ENCODE results near the gene C4orf17. TPM values are rescaled to one million over a fixed set of nuclear protein-coding genes. Genes with fewer than 3 reads are reported as not detected.
"Not testable (repeated sequence)": the region's sequence is repeated elsewhere in the genome, so short reads cannot be mapped to it uniquely, and the experiment has no call there.

Gene C4orf17
- total and polyA plus RNA-seq, 12 donors = not detected

DNA sequence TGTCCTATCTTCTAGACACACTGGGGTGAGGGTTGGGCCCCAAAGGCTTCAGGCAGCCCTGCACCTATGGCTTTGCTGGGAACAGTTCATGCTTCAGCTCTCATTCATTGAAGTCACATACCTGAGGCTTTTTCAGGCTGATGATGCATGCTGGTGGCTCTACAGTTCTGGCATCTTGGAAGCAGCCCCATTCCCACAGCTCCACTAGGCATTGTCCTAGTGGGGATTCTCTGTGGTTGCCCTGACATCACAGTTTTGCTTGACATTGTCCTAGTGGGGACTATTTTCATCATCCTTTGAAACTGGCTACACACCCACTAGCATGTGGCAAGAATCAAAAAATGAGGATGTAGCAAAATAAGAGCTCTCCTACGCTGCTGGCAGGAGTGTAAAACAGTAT is 37.7 kb upstream of the C4orf17 start:
- intact Hi-C loops (cut with DNase I) = no loop called here

DNA sequence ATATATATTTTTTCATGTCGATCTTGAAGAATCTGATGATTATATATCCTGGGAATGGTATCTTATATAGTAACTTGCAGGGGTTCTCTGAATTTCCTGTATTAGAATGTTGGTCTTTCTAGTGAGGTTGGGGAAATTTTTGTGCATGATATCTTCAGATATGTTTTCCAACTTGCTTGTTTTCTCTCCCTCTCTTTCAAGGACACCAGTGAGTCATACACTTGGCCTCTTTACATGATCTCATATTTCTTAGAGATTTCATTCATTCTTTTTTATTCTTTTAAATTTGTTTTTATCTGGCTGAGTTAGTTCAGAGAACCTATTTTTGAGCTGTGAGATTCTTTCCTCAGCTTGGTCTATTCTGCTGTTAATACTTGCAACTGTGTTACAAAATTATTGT is 27.2 kb upstream of the C4orf17 start:
- Histone ChIP-seq H3K4me1 (no peaks in the 10 kb centered on the region), H3K36me3 (no peaks in the 10 kb centered on the region), H3K27ac (no peak overlapping the region), H3K9me3 (peaks cover 0 to 50% (median 18%) of the 10 kb centered on the region in 11 donors), H3K4me3 (no peak overlapping the region), H3K27me3 (no peaks in the 10 kb centered on the region)
- intact Hi-C loops (cut with DNase I) = no loop called here
- DNase-seq = no peak
- TF ChIP-seq, protein P1, sequence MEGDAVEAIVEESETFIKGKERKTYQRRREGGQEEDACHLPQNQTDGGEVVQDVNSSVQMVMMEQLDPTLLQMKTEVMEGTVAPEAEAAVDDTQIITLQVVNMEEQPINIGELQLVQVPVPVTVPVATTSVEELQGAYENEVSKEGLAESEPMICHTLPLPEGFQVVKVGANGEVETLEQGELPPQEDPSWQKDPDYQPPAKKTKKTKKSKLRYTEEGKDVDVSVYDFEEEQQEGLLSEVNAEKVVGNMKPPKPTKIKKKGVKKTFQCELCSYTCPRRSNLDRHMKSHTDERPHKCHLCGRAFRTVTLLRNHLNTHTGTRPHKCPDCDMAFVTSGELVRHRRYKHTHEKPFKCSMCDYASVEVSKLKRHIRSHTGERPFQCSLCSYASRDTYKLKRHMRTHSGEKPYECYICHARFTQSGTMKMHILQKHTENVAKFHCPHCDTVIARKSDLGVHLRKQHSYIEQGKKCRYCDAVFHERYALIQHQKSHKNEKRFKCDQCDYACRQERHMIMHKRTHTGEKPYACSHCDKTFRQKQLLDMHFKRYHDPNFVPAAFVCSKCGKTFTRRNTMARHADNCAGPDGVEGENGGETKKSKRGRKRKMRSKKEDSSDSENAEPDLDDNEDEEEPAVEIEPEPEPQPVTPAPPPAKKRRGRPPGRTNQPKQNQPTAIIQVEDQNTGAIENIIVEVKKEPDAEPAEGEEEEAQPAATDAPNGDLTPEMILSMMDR (IDR thresholded peaks at IDR 0.05) = no peak
- WGBS, 2 donors = 85 to 88% methylated on average over 1 of the region's 1 CpG
- ATAC-seq = no peak

More for the DNA sequence above, 37.7 kb upstream of the C4orf17 start:
- H3K4me3 ChIP-seq = no peak overlapping the region
- H3K36me3 ChIP-seq = no peaks in the 10 kb centered on the region
- ATAC-seq (no peak), DNase-seq (no peak)
- TF ChIP-seq, protein P1 (IDR thresholded peaks at IDR 0.05) = no peak
- no peak overlapping the region for H3K27ac ChIP-seq
- H3K27me3 ChIP-seq = peaks cover 0 to 6% (median 0%) of the 10 kb centered on the region in 7 donors
- H3K9me3 ChIP-seq = no peaks in the 10 kb centered on the region
- no peaks in the 10 kb centered on the region for H3K4me1 ChIP-seq
- WGBS, 2 donors = 70 to 84% methylated on average over 1 of the region's 1 CpG

GRCh38 chr4:99485212-99485611 is 25.6 kb upstream of the C4orf17 start:
- H3K27ac ChIP-seq = no peak overlapping the region
- no peaks in the 10 kb centered on the region for H3K27me3 ChIP-seq
- TF ChIP-seq, protein P1 (IDR thresholded peaks at IDR 0.05) = no peak
- H3K9me3 ChIP-seq = peaks cover 0 to 51% (median 18%) of the 10 kb centered on the region in 11 donors
- WGBS, 2 donors = 88 to 91% methylated on average over 1 of the region's 1 CpG
- H3K4me3 ChIP-seq = no peak overlapping the region
- no peaks in the 10 kb centered on the region for H3K36me3 ChIP-seq
- ATAC-seq (no peak), DNase-seq (no peak)
- intact Hi-C loops (cut with DNase I) = no loop called here
- no peaks in the 10 kb centered on the region for H3K4me1 ChIP-seq

- DNase-seq; H3K4me3 ChIP-seq; H3K27ac ChIP-seq; H3K27me3 ChIP-seq; ATAC-seq; intact Hi-C loops (cut with DNase I); H3K36me3 ChIP-seq; H3K4me1 ChIP-seq: not testable (repeated sequence)
- 69 to 70% methylated on average over 3 of the region's 3 CpGs for WGBS, 2 donors
- peaks cover 0 to 55% (median 18%) of the 10 kb centered on the region in 11 donors for H3K9me3 ChIP-seq
Measured at GRCh38 chr4:99486648-99487047, 24.2 kb upstream of the C4orf17 start.

- H3K27ac ChIP-seq = no peak overlapping the region
- no peaks in the 10 kb centered on the region for H3K4me1 ChIP-seq
- DNase-seq (no peak), ATAC-seq (no peak)
- intact Hi-C loops (cut with DNase I) = no loop called here
- no peaks in the 10 kb centered on the region for H3K36me3 ChIP-seq
- WGBS, 2 donors = 52 to 53% methylated on average over 4 of the region's 4 CpGs
- no peak overlapping the region for H3K4me3 ChIP-seq
- TF ChIP-seq, protein P1 (IDR thresholded peaks at IDR 0.05) = no peak
- H3K27me3 ChIP-seq = no peaks in the 10 kb centered on the region
- H3K9me3 ChIP-seq = peaks cover 0 to 67% (median 18%) of the 10 kb centered on the region in 11 donors
Measured at GRCh38 chr4:99490286-99490685, 20.5 kb upstream of the C4orf17 start.

All from heart right ventricle (tissue), 16 donors.